Naive B cell (primary cell): ENCODE measurements around the gene RMND1. TPM values are rescaled to one million over a fixed set of nuclear protein-coding genes. Genes with fewer than 3 reads are reported as not detected.

ENCODE experiments used
- ATAC-seq, 2 donors: fragments of 150-1000 bp; cut with Tn5 transposase; 2 replicates each; pipeline ENCODE4 v1.10.0; 2021; ENCODE audit warnings: low read depth in 2 of 2, mild to moderate bottlenecking in 2 of 2, moderate library complexity in 2 of 2
- DNase-seq: peaks from one replicate; pipeline ENCODE4 v3.0.0; 2022
- H3K27ac Mint-ChIP-seq, 6 donors: one replicate each; pipeline ENCODE4 v1.8.0; 2020 to 2022; ENCODE audit warnings: mild to moderate bottlenecking in 6 of 6, mixed read lengths in 6 of 6, moderate library complexity in 5 of 6, inconsistent platforms in 2 of 6
- H3K27me3 Mint-ChIP-seq, 3 donors: one replicate each; pipeline ENCODE4 v1.8.0; 2021 to 2022; ENCODE audit warnings: mixed read lengths in 3 of 3, mild to moderate bottlenecking in 1 of 3
- H3K36me3 Mint-ChIP-seq, 2 donors: one replicate each; pipeline ENCODE4 v1.8.0; 2020 to 2022; ENCODE audit warnings: mixed read lengths in 2 of 2, inconsistent platforms in 1 of 2, mild to moderate bottlenecking in 1 of 2
- H3K4me1 Mint-ChIP-seq, 3 donors: one replicate each; pipeline ENCODE4 v1.8.0; 2020 to 2022; ENCODE audit warnings: mixed read lengths in 3 of 3, inconsistent platforms in 1 of 3, mild to moderate bottlenecking in 1 of 3, moderate library complexity in 1 of 3
- H3K4me3 Mint-ChIP-seq, 8 donors: one replicate each; pipeline ENCODE4 v1.8.0; 2020 to 2022; ENCODE audit warnings: mild to moderate bottlenecking in 8 of 8, mixed read lengths in 8 of 8, moderate library complexity in 8 of 8, inconsistent platforms in 2 of 8
- H3K9me3 Mint-ChIP-seq, 7 donors: one replicate each; pipeline ENCODE4 v1.8.0; 2020 to 2022; ENCODE audit warnings: mixed read lengths in 7 of 7, mild to moderate bottlenecking in 5 of 7, inconsistent platforms in 2 of 7, moderate library complexity in 1 of 7
- polyA plus RNA-seq, 6 donors: library from polyadenylated mRNA; unstranded; fragments of 300-500 nt; fragmentation: Illumina TruSeq; gene quantifications; one replicate each; pipeline ENCODE4 v1.2.3, GENCODE V29; 2021; ENCODE audit warnings: low read depth in 6 of 6

RMND1 gene
- polyA plus RNA-seq, 6 donors from 2014 or later, result 2.7 to 13.8 (median 9.8) TPM

- Mint-ChIP-seq H3K4me3 (no peak overlapping the region), H3K9me3 (no peaks in the 10 kb centered on the region), H3K4me1 (peaks cover 0 to 4% (median 0%) of the 10 kb centered on the region in 3 donors), H3K27ac (no peak overlapping the region), H3K36me3 (peaks cover 26 to 44% of the 10 kb centered on the region in 2 donors), H3K27me3 (no peaks in the 10 kb centered on the region)
- DNase-seq (no peak), ATAC-seq (no peak)
These were observed 23.7 kb downstream of the RMND1 start for GRCh38 chr6:151428093-151428735.

- Mint-ChIP-seq H3K4me1 (peaks cover 0 to 4% (median 0%) of the 10 kb centered on the region in 3 donors), H3K27ac (peak overlapping the region in 1 of 6 donors; percentile 90), H3K36me3 (peaks cover 15 to 34% of the 10 kb centered on the region in 2 donors), H3K27me3 (no peaks in the 10 kb centered on the region), H3K9me3 (no peaks in the 10 kb centered on the region), H3K4me3 (no peak overlapping the region)
- DNase-seq (no peak), ATAC-seq (no peak)
These were observed 26.4 kb downstream of the RMND1 start for GRCh38 chr6:151425561-151425960.

GRCh38 chr6:151422981-151423380, 28.9 kb downstream of the RMND1 start:
- Mint-ChIP-seq H3K36me3 (peaks cover 10 to 29% of the 10 kb centered on the region in 2 donors), H3K9me3 (no peaks in the 10 kb centered on the region), H3K27ac (no peak overlapping the region), H3K27me3 (no peaks in the 10 kb centered on the region), H3K4me1 (peaks cover 0 to 4% (median 0%) of the 10 kb centered on the region in 3 donors), H3K4me3 (no peak overlapping the region)
- DNase-seq (no peak), ATAC-seq (no peak)

GRCh38 chr6:151417477-151417876, 34.4 kb downstream of the RMND1 start:
- no peak for DNase-seq
- Mint-ChIP-seq H3K27ac (no peak overlapping the region), H3K9me3 (peaks cover 0 to 9% (median 1%) of the 10 kb centered on the region in 7 donors), H3K27me3 (no peaks in the 10 kb centered on the region), H3K4me1 (peaks cover 0 to 4% (median 0%) of the 10 kb centered on the region in 3 donors), H3K36me3 (peaks cover 25 to 30% of the 10 kb centered on the region in 2 donors), H3K4me3 (no peak overlapping the region)
- no peak for ATAC-seq

- ATAC-seq (no peak), DNase-seq (no peak)
- Mint-ChIP-seq H3K36me3 (peaks cover 25 to 34% of the 10 kb centered on the region in 2 donors), H3K27ac (peak overlapping the region in 2 of 6 donors; percentile 63 to 69), H3K9me3 (peaks cover 0 to 9% (median 1%) of the 10 kb centered on the region in 7 donors), H3K4me1 (peaks cover under 1 to 5% (median 4%) of the 10 kb centered on the region in 3 donors), H3K27me3 (no peaks in the 10 kb centered on the region), H3K4me3 (no peak overlapping the region)
These were observed 37.2 kb downstream of the RMND1 start for GRCh38 chr6:151414641-151415260.

- DNase-seq, result no peak
- Mint-ChIP-seq H3K9me3 (peaks cover 0 to 9% (median 1%) of the 10 kb centered on the region in 7 donors), H3K36me3 (peaks cover 25 to 34% of the 10 kb centered on the region in 2 donors), H3K27me3 (no peaks in the 10 kb centered on the region), H3K4me3 (peak overlapping the region in 1 of 8 donors; percentile 35), H3K4me1 (peaks cover 12 to 16% (median 14%) of the 10 kb centered on the region in 3 donors), H3K27ac (peak overlapping the region in 4 of 6 donors; percentile 11 to 80 (median 40))
- no peak for ATAC-seq
These were observed 38.4 kb downstream of the RMND1 start for GRCh38 chr6:151413372-151414145.

- Mint-ChIP-seq H3K36me3 (peaks cover 25 to 34% of the 10 kb centered on the region in 2 donors), H3K27ac (peak overlapping the region in 1 of 6 donors; percentile 2)
These were observed 39.0 kb downstream of the RMND1 start for GRCh38 chr6:151412909-151413308.

GRCh38 chr6:151409679-151410078, 42.2 kb downstream of the RMND1 start:
- DNase-seq (no peak), ATAC-seq (no peak)
- peaks cover 8 to 20% of the 10 kb centered on the region in 2 donors for H3K36me3 Mint-ChIP-seq
- no peaks in the 10 kb centered on the region for H3K27me3 Mint-ChIP-seq
- peaks cover 0 to 6% (median 0%) of the 10 kb centered on the region in 7 donors for H3K9me3 Mint-ChIP-seq
- no peak overlapping the region for H3K4me3 Mint-ChIP-seq
- peaks cover 15 to 26% (median 23%) of the 10 kb centered on the region in 3 donors for H3K4me1 Mint-ChIP-seq
- peak overlapping the region in 3 of 6 donors; percentile 51 to 69 (median 65) for H3K27ac Mint-ChIP-seq

More at GRCh38 chr6:151412909-151413308, 39.0 kb downstream of the RMND1 start:
- Mint-ChIP-seq H3K27me3 (no peaks in the 10 kb centered on the region), H3K4me1 (peaks cover 14 to 18% (median 16%) of the 10 kb centered on the region in 3 donors), H3K4me3 (no peak overlapping the region), H3K9me3 (peaks cover 0 to 9% (median 1%) of the 10 kb centered on the region in 7 donors)
- peak in 1 of 2 donors; percentile 30 for ATAC-seq
- no peak for DNase-seq

GRCh38 chr6:151409260-151409659, 42.7 kb downstream of the RMND1 start:
- Mint-ChIP-seq H3K4me3 (no peak overlapping the region), H3K9me3 (peaks cover 0 to 2% (median 0%) of the 10 kb centered on the region in 7 donors), H3K27me3 (no peaks in the 10 kb centered on the region), H3K27ac (peak overlapping the region in 4 of 6 donors; percentile 31 to 72 (median 68)), H3K4me1 (peaks cover 15 to 26% (median 23%) of the 10 kb centered on the region in 3 donors), H3K36me3 (peaks cover 3 to 16% of the 10 kb centered on the region in 2 donors)
- DNase-seq (no peak), ATAC-seq (no peak)

GRCh38 chr6:151408858-151409257, 43.1 kb downstream of the RMND1 start:
- H3K36me3 Mint-ChIP-seq, result peaks cover 0 to 12% of the 10 kb centered on the region in 2 donors

GRCh38 chr6:151403919-151404308, 48.0 kb downstream of the RMND1 start:
- ATAC-seq (no peak), DNase-seq (no peak)
- Mint-ChIP-seq H3K9me3 (no peaks in the 10 kb centered on the region), H3K4me1 (peaks cover 17 to 39% (median 31%) of the 10 kb centered on the region in 3 donors), H3K4me3 (no peak overlapping the region), H3K36me3 (peaks cover 0 to 8% of the 10 kb centered on the region in 2 donors), H3K27ac (peak overlapping the region in 2 of 6 donors; percentile 8 to 70), H3K27me3 (no peaks in the 10 kb centered on the region)

More at GRCh38 chr6:151408858-151409257, 43.1 kb downstream of the RMND1 start:
- DNase-seq, result no peak
- H3K4me3 Mint-ChIP-seq, result no peak overlapping the region
- H3K9me3 Mint-ChIP-seq, result no peaks in the 10 kb centered on the region
- peaks cover 16 to 26% (median 24%) of the 10 kb centered on the region in 3 donors for H3K4me1 Mint-ChIP-seq
- ATAC-seq, result no peak
- H3K27me3 Mint-ChIP-seq, result no peaks in the 10 kb centered on the region
- peak overlapping the region in 4 of 6 donors; percentile 31 to 72 (median 56) for H3K27ac Mint-ChIP-seq

- Mint-ChIP-seq H3K36me3 (peaks cover 0 to 8% of the 10 kb centered on the region in 2 donors), H3K27ac (peak overlapping the region in 2 of 6 donors; percentile 9 to 39), H3K4me3 (no peak overlapping the region), H3K9me3 (no peaks in the 10 kb centered on the region), H3K27me3 (no peaks in the 10 kb centered on the region), H3K4me1 (peaks cover 20 to 43% (median 27%) of the 10 kb centered on the region in 3 donors)
- ATAC-seq (no peak), DNase-seq (no peak)
These were observed 49.7 kb downstream of the RMND1 start for GRCh38 chr6:151402228-151402627.

GRCh38 chr6:151400473-151400872, 51.5 kb downstream of the RMND1 start:
- Mint-ChIP-seq H3K36me3 (peaks cover 0 to 8% of the 10 kb centered on the region in 2 donors), H3K4me3 (peak overlapping the region in 2 of 8 donors; percentile 9 to 68), H3K27ac (peak overlapping the region in 2 of 6 donors; percentile 68 to 78), H3K27me3 (no peaks in the 10 kb centered on the region), H3K4me1 (peaks cover 25 to 47% (median 35%) of the 10 kb centered on the region in 3 donors), H3K9me3 (no peaks in the 10 kb centered on the region)
- ATAC-seq, result no peak
- no peak for DNase-seq
